Stomach (tissue), 9 donors: ENCODE data around the gene CEP112. TPM values are rescaled to one million over a fixed set of nuclear protein-coding genes. Genes with fewer than 3 reads are reported as not detected.

ENCODE experiments used
- DNase-seq, 2 donors: peaks; one replicate each; pipeline versions ENCODE4 v3.0.0 to v3.0.0-alpha.2; 2013 to 2019
- H3K27ac ChIP-seq, 5 donors: fragments of 200-600 bp in 4 of 5; sonication (generic) in 4 of 5; one replicate each; pipeline ENCODE4 v1.5.1; 2013 to 2019; ENCODE audit warnings: mild to moderate bottlenecking in 1 of 5, moderate library complexity in 1 of 5
- H3K27me3 ChIP-seq, 3 donors: fragments of 200-600 bp; sonication (generic); one replicate each; pipeline ENCODE4 v1.5.1; 2017 to 2019; ENCODE audit warnings: mixed run types in 1 of 3
- H3K36me3 ChIP-seq, 4 donors: fragments of 200-600 bp; sonication (generic); 1 replicate in 3 of 4; 2 replicates in 1 of 4; pipeline ENCODE4 v1.5.1; 2016 to 2019
- H3K4me1 ChIP-seq, 4 donors: fragments of 200-600 bp; sonication (generic); one replicate each; pipeline ENCODE4 v1.5.1; 2016 to 2019
- H3K4me3 ChIP-seq, 4 donors: fragments of 200-600 bp; sonication (generic) in 3 of 4; one replicate each; pipeline ENCODE4 v1.5.1; 2016 to 2019; ENCODE audit warnings: mild to moderate bottlenecking in 1 of 4
- H3K9me3 ChIP-seq, 4 donors: fragments of 200-600 bp; sonication (generic); one replicate each; pipeline ENCODE4 v1.5.1; 2016 to 2019
- EP300 ChIP-seq: sonication (generic); formaldehyde crosslinking; IDR thresholded peaks from one replicate; pipeline ENCODE4 v1.6.1; 2017; ENCODE audit warnings: antibody characterized with exemption
- POLR2A ChIP-seq, 4 donors: fragments of 450-650 bp; IDR thresholded peaks; one replicate each; pipeline ENCODE4 v1.6.1; 2016; ENCODE audit warnings: antibody characterized with exemption in 4 of 4, control low read depth in 2 of 4, mild to moderate bottlenecking in 1 of 4, moderate library complexity in 1 of 4
- POLR2AphosphoS5 ChIP-seq, 3 donors: sonication (generic); formaldehyde crosslinking; IDR thresholded peaks; one replicate each; pipeline ENCODE4 v1.6.1; 2016; ENCODE audit warnings: antibody characterized with exemption in 3 of 3
- WGBS, 5 donors: extraction: QIAGEN DNeasy Blood & Tissue Kit in 3 of 5; methylation state at CpG; one replicate each; pipeline versions ENCODE4 v1.1.5 to v1.1.7; 2013 to 2018; 5-methylcytosine and 5-hydroxymethylcytosine counted together
- intact Hi-C: fragments of 100-400 bp; cut with DNase I; formaldehyde crosslinking; loops from one replicate; pipeline ENCODE4 v1.15.1; 2023; ENCODE audit warnings: low total_unique reads
- polyA plus RNA-seq, 3 donors: library from polyadenylated mRNA; stranded (reverse); fragments of 200-250 nt; gene quantifications; one replicate each; pipeline ENCODE4 v1.2.3, GENCODE V29; 2013
- total RNA-seq, 5 donors: library from RNA; depleted of rRNA; stranded (reverse); fragments of >200 nt; gene quantifications; one replicate each; pipeline versions ENCODE4 v1.1.0 to v1.2.3, GENCODE V29; 2014 to 2016
- TF ChIP-seq, protein P1 (sequence below), 7 experiments: fragments of 450-650 bp in 4 of 7; fragments of 200-600 bp in 3 of 7; sonication (generic) in 3 of 7; IDR thresholded peaks; one replicate each; pipeline ENCODE4 v1.5.1; 2016 to 2019; ENCODE audit warnings: antibody characterized with exemption in 7 of 7, control low read depth in 2 of 7, mild to moderate bottlenecking in 1 of 7
- donor health status: healthy with polysubstance abuse.
- donor health status: Bipolar disorder and iron deficiency.
- donor health status: healthy.

Gene CEP112
- total and polyA plus RNA-seq, 8 donors: 3.5 to 108 (median 13.3) TPM

DNA sequence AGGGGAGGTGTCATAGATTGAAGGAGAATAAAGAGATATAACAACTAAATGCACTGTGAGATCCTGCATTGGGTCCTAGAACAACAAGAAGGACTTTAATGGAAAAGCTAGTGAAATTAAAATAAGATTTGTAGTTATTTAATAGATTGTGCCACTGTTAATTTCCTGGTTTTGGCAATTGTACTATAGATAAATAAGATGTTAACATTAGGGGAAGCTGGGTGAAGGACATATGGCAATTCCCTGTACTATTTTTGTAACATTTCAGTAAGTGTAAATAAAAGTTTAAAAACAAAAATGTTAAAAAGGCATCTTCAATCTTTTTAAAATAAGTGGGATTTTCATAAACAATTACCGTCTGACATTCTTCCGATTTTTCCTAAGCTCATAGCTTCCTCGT lies 372.1 kb downstream of the CEP112 start:
- no peak overlapping the region for H3K27ac ChIP-seq
- H3K4me3 ChIP-seq: no peak overlapping the region
- DNase-seq: no peak
- no peak for TF ChIP-seq EP300
- TF ChIP-seq, protein P1, sequence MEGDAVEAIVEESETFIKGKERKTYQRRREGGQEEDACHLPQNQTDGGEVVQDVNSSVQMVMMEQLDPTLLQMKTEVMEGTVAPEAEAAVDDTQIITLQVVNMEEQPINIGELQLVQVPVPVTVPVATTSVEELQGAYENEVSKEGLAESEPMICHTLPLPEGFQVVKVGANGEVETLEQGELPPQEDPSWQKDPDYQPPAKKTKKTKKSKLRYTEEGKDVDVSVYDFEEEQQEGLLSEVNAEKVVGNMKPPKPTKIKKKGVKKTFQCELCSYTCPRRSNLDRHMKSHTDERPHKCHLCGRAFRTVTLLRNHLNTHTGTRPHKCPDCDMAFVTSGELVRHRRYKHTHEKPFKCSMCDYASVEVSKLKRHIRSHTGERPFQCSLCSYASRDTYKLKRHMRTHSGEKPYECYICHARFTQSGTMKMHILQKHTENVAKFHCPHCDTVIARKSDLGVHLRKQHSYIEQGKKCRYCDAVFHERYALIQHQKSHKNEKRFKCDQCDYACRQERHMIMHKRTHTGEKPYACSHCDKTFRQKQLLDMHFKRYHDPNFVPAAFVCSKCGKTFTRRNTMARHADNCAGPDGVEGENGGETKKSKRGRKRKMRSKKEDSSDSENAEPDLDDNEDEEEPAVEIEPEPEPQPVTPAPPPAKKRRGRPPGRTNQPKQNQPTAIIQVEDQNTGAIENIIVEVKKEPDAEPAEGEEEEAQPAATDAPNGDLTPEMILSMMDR (IDR thresholded peaks at IDR 0.05): no peak
- no peak for TF ChIP-seq POLR2A (IDR thresholded peaks at IDR 0.05)
- TF ChIP-seq POLR2AphosphoS5 (IDR thresholded peaks at IDR 0.05): no peak
- no peaks in the 10 kb centered on the region for H3K4me1 ChIP-seq
- no peaks in the 10 kb centered on the region for H3K27me3 ChIP-seq
- H3K36me3 ChIP-seq: no peaks in the 10 kb centered on the region
- 21 to 48% (median 45%) methylated on average over 3 of the region's 3 CpGs for WGBS, 5 donors
- intact Hi-C loops: no loop called here
- H3K9me3 ChIP-seq: no peaks in the 10 kb centered on the region

DNA sequence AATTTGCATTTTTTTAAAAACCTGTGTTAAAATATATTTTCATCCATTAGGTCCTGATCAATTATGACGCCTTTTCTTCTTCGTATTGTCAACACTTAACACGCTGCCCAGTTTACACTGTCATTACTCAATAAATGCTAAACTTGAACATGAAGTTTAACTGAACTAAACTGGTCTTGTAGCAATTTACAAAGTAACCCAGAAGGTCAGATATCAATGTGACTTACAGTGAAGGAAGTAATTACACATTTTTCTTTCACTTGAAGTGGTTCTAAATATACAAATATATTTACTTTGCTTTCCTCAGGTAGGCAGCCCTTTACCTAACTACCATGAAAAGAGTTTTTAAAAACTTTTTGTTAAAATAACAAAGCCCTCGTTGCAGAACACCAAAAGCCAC lies 374.0 kb downstream of the CEP112 start:
- H3K36me3 ChIP-seq: no peaks in the 10 kb centered on the region
- H3K9me3 ChIP-seq: no peaks in the 10 kb centered on the region
- peak in 1 of 2 donors; percentile 9 for DNase-seq
- H3K27me3 ChIP-seq: no peaks in the 10 kb centered on the region
- H3K4me3 ChIP-seq: no peak overlapping the region
- H3K27ac ChIP-seq: no peak overlapping the region
- H3K4me1 ChIP-seq: no peaks in the 10 kb centered on the region
- no peak for TF ChIP-seq POLR2AphosphoS5 (IDR thresholded peaks at IDR 0.05)
- TF ChIP-seq, protein P1 (IDR thresholded peaks at IDR 0.05): no peak
- TF ChIP-seq POLR2A (IDR thresholded peaks at IDR 0.05): no peak
- 59 to 79% (median 73%) methylated on average over 4 of the region's 4 CpGs for WGBS, 5 donors
- intact Hi-C loops: no loop called here

DNA sequence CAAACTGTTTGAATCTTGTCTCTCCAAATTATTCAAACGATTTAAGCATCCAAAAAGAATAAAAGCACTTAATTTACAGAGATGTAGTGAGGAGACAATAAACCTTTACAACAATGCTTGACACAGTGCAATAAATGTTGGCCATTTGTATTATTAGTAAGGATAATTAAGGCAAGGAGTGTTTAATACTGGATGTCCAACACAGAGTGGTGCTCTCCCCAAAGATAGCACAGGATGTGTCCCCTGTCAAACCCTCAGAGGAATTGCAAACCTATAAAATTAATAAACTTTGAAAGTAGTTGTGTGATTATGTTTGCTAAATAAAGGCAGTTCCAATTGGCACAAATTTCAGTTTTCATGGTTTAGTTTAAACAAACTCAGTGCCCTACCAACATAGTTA lies 377.5 kb downstream of the CEP112 start:
- intact Hi-C loops: no loop called here
- 83 to 96% (median 86%) methylated on average over 1 of the region's 1 CpG for WGBS, 5 donors
- H3K27ac ChIP-seq: no peak overlapping the region
- TF ChIP-seq, protein P1 (IDR thresholded peaks at IDR 0.05): no peak
- no peak for TF ChIP-seq POLR2AphosphoS5 (IDR thresholded peaks at IDR 0.05)
- no peak for TF ChIP-seq EP300
- TF ChIP-seq POLR2A (IDR thresholded peaks at IDR 0.05): no peak
- no peaks in the 10 kb centered on the region for H3K9me3 ChIP-seq
- no peaks in the 10 kb centered on the region for H3K4me1 ChIP-seq
- DNase-seq: no peak
- H3K27me3 ChIP-seq: no peaks in the 10 kb centered on the region
- H3K36me3 ChIP-seq: no peaks in the 10 kb centered on the region
- no peak overlapping the region for H3K4me3 ChIP-seq

DNA sequence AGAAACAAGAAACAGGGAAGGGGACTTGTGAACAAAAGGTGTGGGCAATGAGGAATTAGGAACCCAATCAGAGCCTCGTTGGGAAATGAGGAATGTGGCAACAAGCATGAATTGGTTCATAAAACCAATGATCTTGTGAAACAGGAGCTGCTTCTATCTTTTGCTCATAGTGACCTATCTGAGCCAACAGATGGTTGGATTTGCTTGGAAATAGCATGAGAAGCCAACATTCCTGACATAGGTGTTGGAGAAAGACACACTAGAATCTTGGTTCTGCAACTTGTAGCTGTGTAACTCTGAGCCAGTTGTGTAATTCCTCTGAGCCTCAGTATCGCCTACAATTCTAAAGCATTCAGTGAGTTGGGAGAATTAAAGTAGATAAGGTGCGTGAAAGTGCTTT lies 378.6 kb downstream of the CEP112 start:
- Histone ChIP-seq H3K4me1 (no peaks in the 10 kb centered on the region), H3K9me3 (peaks cover 0 to 6% (median 3%) of the 10 kb centered on the region in 4 donors), H3K4me3 (no peak overlapping the region), H3K27ac (no peak overlapping the region), H3K36me3 (no peaks in the 10 kb centered on the region), H3K27me3 (no peaks in the 10 kb centered on the region)
- intact Hi-C loops: no loop called here
- DNase-seq: no peak
- 69 to 80% (median 72%) methylated on average over 3 of the region's 3 CpGs for WGBS, 5 donors
- TF ChIP-seq, protein P1 (IDR thresholded peaks at IDR 0.05): no peak
- TF ChIP-seq POLR2AphosphoS5 (IDR thresholded peaks at IDR 0.05): no peak
- TF ChIP-seq EP300: no peak
- no peak for TF ChIP-seq POLR2A (IDR thresholded peaks at IDR 0.05)
